Astrocyte (in vitro differentiated cells and primary cell): ENCODE results near the gene AP1B1.

Experiments used
- CTCF ChIP-seq: IDR thresholded peaks from 2 replicates; pipeline ENCODE4 v1.5.1; 2011; ENCODE audit warnings: low read depth, mild to moderate bottlenecking, inconsistent platforms, low read length, moderate library complexity; ENCODE audit not compliant: insufficient read depth
- EZH2 ChIP-seq: IDR thresholded peaks from 2 replicates; pipeline ENCODE4 v1.6.1; 2012; ENCODE audit warnings: mild to moderate bottlenecking, low read length, inconsistent platforms; ENCODE audit not compliant: insufficient read depth

- TF ChIP-seq CTCF, result no peak
- TF ChIP-seq EZH2, result no peak
Measured at GRCh38 chr22:29317827-29318454, 70.4 kb downstream of the AP1B1 start.
